HG03066 (cell line): ENCODE results near the gene BMP8A.
"Not testable (repeated sequence)": the region's sequence is repeated elsewhere in the genome, so short reads cannot be mapped to it uniquely, and the experiment has no call there.

Experiments
- ATAC-seq: cut with Tn5 transposase; IDR thresholded peaks from one replicate; pipeline ENCODE4 v1.9.1; 2021; ENCODE audit warnings: low read depth; ENCODE audit not compliant: unreplicated experiment

BMP8A gene

DNA sequence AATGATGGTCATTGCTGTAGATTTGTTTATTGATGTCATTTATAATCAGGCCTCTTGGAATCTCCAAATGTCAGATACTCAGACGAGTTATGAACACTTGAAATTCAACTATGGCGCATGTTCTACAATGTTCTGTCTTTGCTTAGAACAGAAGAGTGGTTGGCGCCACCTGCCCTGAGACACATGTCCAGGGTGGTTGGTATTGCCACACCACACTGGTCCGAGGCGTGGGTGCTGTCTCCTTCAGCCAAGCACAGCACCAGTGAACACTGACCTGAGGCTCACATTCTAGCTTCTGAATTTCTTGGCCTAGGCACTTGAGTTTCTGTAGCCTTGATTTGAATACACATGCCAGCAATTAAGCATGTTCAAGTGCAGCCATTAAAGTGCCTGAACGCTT, 10.1 kb upstream of the BMP8A start:
- no peak for ATAC-seq

DNA sequence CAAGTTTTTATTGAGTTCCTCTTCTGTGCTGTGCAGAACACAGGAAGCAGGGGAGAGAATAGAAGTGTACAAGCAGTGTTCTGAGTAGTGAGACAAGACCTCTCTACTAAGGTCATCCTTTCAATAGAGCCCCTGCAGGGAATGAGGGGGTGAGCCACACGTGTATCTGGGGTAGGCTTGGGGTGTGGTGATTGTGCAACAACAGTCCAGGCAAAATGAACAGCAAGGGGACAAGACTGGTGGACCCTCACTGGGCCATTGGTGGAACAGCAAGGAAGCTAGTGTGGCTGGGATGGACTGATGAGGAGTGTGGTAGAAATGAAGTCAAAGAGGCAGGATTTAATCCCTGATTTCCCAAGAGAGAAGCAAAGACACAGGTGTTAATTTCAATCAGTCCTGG, 8.2 kb upstream of the BMP8A start:
- ATAC-seq = no peak

DNA sequence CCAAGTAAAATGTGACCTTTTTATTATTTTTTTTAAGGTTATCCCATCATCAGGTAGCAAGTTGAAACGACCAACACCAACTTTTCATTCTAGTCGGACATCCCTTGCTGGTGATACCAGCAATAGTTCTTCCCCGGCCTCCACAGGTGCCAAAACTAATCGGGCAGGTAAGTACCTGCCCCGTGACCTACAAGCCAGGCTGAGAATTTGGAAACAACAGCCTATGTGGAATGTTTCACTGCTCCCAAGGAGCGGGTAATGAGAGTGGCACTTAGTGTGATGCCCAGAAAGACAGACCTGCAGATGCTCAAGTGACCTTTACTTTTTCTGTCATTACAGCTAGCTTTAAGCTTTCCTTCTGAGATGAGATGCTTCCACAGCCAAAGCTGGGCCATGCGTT, 6.9 kb upstream of the BMP8A start:
- ATAC-seq = no peak

DNA sequence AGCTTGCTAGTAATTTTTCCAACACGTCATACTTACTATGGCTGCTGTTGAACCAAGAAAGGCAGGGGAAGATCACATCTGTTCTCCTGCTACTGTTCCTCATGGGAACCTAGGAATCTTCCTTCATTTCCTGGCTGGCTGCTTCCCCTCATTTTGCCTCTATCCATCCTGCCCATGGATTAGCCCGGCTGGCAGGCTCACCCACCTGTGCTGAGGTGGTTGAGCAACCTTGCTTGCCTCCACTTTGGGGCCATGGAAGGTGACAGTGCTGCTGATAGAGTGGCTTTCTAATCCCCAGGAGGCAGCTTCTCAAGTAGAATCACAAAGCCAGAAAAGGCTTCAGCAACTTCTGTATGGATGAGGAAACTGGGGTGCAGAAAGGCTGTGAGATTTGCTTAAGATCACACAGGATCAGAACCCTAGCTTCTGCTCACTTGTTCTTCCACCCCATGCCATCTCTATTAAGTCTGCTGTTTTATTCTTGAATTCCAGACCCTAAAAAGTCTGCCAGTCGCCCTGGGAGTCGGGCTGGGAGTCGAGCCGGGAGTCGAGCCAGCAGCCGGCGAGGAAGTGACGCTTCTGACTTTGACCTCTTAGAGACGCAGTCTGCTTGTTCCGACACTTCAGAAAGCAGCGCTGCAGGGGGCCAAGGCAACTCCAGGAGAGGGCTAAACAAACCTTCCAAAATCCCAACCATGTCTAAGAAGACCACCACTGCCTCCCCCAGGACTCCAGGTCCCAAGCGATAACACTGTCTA, 6.2 kb upstream of the BMP8A start:
- ATAC-seq = no peak

DNA sequence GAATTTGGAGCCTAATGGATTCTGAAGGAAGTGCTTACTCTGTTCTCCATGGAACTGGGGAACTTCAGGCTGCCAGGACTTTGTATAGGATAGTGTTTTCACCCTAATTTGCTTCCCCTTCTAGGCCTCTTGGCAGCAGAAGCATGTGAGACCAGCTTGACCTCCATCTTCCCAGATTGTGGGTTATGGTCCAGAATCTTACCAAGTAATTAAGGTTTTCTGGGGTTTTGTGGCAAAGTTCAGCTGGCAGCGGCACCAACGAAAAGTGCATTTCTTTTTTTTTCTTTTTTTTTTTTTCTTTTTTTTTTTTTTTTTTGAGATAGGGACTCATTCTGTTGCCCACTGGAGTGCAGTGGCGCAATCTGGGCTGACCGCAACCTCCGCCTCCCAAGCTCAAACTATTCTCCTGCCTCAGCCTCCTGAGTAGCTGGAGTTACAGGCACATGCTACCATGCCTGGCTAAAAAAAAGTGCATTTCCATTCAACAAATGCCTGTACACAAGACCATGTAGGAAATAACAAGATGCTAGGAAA, 3.4 kb upstream of the BMP8A start:
- no peak for ATAC-seq

DNA sequence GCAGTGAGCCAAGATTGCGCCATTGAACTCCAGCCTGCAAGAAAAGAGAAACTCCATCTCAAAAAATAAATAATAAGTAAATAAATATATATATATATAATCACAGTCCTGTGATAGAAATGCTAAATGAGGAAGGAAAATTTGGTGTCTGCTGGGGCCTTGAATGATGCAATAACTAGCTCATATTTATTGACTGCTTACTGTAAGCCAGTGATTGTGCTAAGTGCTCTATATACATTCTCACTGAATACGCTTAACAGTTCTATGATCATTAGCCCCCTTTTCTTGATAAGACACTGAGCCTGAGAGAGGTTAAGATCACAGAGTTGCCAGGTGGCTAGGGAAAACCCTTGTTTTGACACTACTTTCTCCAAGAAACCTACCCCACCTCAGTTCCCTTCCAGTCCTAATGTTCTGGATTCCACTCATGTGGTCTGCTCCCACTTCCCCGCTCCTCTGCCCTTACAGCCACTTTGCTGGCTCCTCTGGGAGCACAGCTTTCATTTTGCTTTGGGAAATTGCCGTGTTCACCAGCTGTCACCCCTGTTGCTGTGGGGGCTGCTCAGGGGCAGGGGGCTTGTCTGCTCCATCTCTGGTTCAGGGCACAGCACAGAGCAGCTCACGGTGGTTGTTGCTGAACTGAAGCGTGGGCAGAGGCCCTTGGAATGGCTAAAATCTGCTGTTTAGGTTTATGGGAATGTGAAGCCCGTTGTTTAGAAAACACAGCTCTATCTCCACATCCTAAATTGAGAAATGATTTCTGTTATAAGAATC, 2.5 kb upstream of the BMP8A start:
- ATAC-seq = no peak

DNA sequence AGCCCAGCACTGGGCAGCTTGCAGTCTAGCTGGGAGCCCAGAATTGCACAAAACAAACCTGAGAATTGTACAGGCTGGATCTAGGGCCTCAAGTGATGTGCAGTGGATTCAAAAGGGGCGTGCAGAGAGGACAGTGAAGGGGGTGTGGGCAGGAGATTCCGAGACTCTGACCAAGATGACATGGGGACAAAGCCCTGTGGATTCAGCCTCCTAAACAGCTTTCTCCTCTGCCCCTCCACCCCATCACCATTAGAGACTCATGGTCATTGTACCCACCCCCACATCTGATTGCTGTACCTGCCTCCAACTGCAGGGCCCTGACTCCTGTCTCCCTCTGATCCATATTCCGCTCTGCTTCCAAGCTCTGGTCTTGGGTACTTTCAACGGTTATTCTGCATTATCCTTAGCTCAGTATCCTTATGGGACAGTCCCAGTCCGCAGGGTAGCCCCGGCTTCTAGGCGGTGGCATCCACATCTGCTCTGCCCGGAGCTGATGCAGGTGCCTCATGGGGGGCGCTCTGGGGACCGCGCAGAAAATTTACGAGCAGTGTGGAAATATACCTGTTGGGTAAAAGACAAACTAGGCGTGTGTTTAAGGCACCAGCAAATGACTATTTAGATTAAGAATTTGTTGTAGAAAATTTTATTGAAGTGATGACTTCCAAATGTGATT, 1.7 kb upstream of the BMP8A start:
- ATAC-seq = no peak

DNA sequence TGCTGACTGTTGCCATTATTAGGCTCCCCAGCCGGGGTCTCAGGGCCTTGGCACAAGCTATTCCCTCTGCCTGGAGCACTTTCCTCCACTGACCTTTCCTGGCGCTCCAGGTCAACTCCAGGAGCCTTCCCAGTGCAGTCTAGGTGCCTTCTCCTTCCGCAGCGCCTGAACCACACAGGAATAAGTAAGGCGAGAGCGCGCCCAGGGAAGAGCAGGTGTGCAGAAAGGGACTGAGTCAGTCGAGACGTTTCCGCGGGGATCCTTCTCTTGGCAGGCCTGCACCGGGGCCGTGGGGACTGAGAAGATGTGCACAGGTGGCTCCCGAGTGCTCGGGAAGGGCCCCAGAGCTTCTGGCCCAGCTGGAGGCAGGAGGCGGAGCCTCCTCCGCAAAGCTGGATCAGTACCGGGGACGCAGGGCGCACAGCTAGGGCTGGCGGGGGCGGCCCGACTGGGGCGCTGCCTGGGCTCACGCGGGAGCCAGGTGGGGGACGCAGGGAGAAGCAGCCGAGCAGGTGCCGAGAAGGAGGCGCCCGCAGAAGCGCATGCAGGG, 765 bp upstream of the BMP8A start:
- ATAC-seq = no peak

DNA sequence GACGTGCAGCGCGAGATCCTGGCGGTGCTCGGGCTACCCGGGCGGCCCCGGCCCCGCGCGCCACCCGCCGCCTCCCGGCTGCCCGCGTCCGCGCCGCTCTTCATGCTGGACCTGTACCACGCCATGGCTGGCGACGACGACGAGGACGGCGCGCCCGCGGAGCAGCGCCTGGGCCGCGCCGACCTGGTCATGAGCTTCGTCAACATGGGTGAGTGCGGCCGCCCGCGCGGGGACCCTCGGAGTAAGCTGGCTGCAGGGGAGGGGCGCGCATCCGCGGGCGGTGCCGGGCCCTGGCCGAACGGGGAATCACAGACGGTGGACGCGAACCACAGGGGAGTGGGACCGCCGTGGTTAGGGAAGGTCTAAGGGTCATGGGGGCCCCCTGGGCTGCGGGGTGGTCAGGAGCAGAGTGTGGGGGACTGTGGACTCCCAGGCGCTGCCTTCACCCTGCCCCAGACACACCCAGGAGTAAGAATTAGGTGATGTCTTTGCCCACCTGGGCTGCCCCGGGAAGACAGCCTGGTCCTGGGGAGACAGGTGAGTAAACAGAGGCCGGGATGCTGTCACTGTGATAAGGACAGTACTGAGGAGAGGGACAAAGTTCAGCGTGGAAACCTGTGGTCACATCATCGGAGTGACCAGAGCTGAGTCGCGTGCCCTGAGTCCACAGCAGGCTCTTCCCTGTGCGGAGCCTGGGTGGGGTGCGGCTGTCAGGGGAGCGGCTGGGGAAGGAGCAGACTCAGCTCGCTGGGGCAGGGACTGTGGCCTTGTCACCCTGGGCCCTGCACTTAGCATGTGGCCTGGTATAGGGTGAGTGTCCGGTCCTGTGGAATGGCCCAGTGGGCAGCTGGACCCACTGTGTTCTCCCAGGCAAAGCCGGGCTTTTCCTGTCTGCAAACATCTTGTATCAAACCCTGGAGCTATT, 944 bp downstream of the BMP8A start:
- ATAC-seq = not testable (repeated sequence)

DNA sequence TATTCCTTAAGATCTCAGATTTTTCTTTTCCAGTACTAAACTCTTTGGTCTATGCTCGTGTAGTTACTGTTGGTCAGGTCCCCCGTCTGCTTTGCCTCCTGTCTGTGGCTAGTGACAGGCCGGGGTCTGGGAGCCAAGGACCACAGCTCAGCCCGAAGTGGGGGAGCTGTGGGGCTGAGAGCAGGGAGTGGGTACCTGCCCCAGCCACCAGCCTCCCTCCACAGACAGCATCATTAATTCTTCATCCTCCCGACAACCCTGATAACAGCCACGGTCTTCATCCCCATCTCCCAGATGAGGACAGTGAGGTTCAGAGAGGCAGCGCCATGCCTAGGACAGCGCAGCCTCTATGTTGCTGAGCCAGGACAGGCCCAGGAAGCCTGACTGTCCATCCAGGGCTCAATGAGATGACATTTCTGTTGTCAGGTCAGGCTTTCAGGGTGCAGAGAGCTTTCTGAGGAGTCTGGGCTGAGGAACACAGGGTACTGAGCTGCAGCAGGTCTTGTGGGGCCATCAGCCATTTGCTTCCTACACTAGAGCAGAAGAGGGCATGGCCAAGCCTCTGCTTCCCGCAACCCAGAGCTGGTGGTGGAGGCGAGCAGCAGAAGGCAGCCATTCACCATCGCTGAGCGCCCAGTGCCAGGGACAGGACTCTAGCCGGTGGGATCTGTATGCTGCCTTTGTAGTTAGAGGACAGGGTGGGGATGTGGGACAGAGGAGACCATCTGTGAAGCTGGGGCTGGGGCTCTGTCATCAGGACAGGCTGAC, 1.8 kb downstream of the BMP8A start:
- ATAC-seq = not testable (repeated sequence)

DNA sequence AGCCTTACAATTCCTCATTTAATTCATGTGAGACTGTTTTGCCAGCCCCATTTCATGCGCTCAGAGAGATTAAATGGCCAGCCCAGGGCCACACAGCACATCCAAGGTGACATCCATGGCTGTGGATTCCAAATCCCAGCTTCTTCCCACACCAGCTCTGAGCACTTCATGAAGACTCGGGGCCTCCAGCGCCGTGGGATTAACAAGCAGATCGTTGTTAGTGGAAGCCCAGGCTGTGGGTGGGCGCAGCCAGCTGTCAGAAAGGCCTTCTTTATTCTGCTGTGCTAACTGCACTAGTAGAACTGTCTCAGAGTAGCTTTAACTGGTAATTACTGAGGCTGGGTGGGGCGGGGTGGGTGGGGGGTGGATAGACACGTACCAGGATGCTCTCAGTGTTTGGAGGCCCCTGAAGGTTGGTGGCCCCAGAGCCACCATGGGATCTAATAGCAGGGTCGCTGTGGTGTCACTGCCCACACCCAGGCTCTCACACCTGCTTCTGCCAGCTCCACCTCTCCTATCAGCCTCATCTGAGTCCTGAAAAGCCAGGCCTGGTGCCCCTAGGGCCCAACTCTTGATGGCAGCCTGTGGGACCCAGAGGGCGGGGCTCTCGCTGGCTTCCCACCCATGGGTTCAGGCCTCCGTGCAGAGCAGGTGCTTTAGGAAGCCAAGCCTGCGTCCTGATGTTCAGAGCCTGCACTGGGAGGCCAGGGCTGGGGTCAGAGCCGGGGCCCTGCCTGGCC, 3.4 kb downstream of the BMP8A start:
- ATAC-seq = no peak

DNA sequence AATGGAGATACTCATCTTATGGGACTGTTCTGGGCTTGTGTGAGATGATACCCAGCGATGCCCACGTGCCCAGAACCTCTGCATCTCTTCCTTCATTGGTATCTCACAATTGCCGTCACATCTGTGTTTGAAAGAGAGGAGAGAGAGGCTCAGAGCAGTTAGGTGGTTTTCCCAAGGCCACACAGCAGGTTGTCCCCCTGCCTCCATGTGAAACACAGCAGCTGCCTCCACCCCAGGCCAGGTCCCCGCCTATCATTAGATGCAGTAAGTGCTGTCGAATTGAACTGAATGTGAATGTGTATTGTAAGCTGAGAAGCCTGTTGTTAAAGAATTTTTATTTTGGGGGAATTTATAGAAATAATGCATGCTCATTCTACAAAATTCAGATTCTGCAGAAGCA, 5.1 kb downstream of the BMP8A start:
- ATAC-seq = not testable (repeated sequence)

DNA sequence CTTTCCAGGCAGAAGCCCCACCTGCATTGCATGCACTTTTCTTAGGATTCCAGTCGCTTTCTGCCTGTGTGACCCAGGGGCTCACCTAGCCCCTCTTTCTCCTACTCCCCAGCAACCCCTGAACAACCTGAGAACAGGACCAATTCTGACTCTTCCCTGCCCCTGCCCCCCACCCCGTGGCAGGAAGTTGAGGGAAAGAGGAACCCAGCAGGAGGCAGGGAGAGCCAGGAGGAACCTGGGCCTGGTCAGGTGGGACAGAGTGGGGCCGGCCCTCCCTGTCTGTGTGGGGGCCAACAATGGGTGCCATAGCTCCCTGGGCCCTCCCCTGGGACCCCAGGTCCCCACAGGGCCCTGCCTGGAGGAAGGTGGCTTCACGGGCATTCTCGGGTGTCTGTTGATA, 6.1 kb downstream of the BMP8A start:
- no peak for ATAC-seq

DNA sequence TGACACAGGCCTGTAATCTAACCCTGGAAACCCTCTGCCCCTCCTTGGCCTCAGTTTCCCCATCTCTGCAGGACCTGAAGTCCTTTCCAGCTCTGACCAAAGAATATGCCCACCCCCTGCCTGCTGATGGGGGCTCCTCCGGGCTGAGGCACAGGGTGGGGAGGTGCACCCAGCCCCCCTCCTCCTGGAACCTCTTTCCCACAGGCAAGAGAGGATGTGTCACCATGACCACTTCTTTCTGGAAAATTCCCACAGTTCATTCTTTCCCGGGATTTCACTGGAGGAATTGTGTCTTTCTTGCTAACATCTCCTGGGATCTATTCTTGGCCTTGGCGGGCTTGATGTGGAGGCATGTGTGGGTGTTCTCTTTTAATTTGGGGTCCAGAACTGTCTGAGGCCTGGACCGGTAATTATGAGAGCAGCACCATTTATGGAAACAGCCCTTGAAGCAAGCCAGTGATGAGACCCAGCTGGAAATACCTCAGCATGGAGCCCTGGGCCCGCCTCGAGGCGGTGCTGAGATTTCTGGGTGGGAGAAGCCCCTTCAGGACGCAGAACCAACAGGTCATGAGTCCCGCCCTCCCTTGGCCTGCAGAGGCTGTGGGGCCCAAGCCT, 6.8 kb downstream of the BMP8A start:
- not testable (repeated sequence) for ATAC-seq

DNA sequence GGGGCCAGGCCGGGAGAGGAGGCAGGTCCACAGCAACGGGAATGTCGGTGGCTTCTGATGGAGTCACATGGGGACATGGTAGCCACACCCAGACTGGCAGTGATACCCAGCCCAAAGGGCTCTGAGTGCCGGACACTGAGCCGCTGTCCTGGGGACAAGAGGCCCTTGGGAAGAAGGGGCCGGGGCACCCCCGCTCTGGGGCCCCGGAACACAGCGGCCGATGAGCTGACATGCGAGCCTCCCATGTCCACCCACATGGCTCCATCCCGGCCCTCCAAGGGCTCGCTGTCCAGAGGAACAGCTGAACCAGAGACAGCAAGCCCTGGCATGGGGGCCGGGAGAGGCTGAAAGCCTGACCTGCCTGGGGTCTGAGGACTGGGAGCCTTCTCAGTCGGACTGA, 7.4 kb downstream of the BMP8A start:
- not testable (repeated sequence) for ATAC-seq

DNA sequence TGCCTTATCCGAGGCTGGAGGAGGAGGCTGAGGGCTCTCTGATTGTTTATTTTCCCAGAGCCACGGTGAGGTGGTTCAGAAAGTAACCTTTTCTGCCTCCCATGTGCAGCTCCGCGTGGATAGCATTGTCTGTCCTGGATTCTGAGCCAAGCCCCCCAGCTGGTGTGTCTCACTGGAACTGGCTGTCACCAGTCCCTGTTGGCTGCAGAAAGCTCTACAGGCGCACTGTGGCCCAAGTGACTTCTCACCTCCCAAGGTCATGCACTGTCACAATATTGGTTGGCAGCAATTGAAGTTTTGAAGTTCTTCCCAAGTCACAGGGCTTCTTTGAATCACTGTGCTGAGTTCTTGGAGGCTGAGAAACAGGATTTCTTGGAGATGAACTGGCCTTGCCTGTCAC, 8.2 kb downstream of the BMP8A start:
- ATAC-seq = no peak

DNA sequence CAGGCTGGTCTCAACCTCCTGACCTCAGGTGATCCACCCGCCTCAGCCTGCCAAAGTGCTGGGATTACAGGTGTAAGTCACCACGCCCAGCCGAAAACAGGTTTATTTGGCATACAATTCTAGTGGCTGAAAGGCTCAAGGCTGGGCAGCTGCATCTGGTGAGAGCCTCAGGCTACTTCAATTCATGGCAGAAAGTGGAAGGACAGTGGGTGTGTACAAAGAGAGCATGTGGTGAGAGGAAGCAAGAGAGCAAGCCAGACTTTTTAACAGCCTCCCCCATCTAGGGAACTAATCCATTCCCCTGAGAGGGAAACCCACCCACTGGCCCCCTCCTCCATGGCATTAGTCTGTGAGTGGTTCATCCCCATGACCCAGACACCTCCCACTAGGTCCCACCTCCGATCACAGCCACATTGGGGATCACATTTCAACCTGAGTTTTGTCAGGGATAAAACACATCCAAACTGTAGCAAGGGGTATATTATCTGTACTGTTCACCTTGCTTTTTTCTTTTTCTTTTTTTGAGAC, 9.5 kb downstream of the BMP8A start:
- no peak for ATAC-seq

DNA sequence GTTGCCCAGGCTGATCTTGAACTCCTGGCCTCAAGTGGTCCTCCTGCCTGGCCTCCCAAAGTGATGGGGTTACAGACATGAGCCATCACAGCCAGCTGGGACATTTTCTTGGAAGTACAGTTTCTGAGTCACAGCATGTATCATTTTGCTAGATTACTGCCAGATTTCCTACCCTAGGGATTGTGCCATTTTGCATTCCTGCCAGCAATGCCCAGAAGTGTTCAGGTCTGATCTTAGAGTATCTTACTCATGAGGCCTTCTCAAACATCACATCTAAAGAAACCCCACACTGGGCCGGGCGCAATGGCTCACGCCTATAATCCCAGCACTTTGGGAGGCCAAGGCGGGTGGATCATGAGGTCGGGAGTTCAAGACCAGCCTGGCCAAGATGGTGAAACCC, 10.2 kb downstream of the BMP8A start:
- no peak for ATAC-seq
